PFSK-1 (cell line): ENCODE data around the gene ZNF804B.

ENCODE experiments used
- FOXP2 ChIP-seq: optimal IDR thresholded peaks from 2 replicates; pipeline ENCODE3; 2011; ENCODE audit warnings: borderline replicate concordance, control low read depth, inconsistent platforms; ENCODE audit not compliant: insufficient read depth; ENCODE audit errors: extremely low read length, extremely low read depth
- POLR2AphosphoS5 ChIP-seq: IDR thresholded peaks from 2 replicates; pipeline ENCODE4 v1.6.1; 2012; ENCODE audit warnings: low read depth, mild to moderate bottlenecking, control low read depth, low read length, moderate library complexity
- REST ChIP-seq, 2 experiments: IDR thresholded peaks; 2 replicates each; pipeline versions ENCODE4 v1.6.1 to v1.8.0; 2011 to 2012; ENCODE audit warnings: low read depth in 2 of 2, low read length in 2 of 2, control low read depth in 1 of 2, inconsistent platforms in 1 of 2, mild to moderate bottlenecking in 1 of 2, moderate library complexity in 1 of 2; ENCODE audit not compliant: insufficient read depth in 1 of 2
- SIN3A ChIP-seq: IDR thresholded peaks from 2 replicates; pipeline ENCODE4 v1.6.1; 2012; ENCODE audit warnings: mild to moderate bottlenecking, low read length, moderate library complexity, borderline replicate concordance; ENCODE audit not compliant: insufficient read depth
- TAF1 ChIP-seq: IDR thresholded peaks from 2 replicates; pipeline ENCODE4 v1.6.1; 2012; ENCODE audit warnings: low read length, control low read depth, borderline replicate concordance; ENCODE audit not compliant: insufficient read depth

The ZNF804B gene

GRCh38 chr7:89133357-89133756 is 373.9 kb downstream of the ZNF804B start:
- TF ChIP-seq REST (IDR thresholded peaks at IDR 0.05; ENCODE audit: insufficient read depth in 1 of 2, low read depth in 2 of 2, low read length in 2 of 2) = no peak
- no peak for TF ChIP-seq FOXP2
- no peak for TF ChIP-seq POLR2AphosphoS5
- no peak for TF ChIP-seq SIN3A
- no peak for TF ChIP-seq TAF1

GRCh38 chr7:89133819-89134218 is 374.3 kb downstream of the ZNF804B start:
- no peak for TF ChIP-seq REST (IDR thresholded peaks at IDR 0.05; ENCODE audit: insufficient read depth in 1 of 2, low read depth in 2 of 2, low read length in 2 of 2)
- TF ChIP-seq FOXP2 = no peak
- TF ChIP-seq TAF1 = no peak
- TF ChIP-seq SIN3A = no peak
- no peak for TF ChIP-seq POLR2AphosphoS5

GRCh38 chr7:89145801-89146200 is 386.3 kb downstream of the ZNF804B start:
- TF ChIP-seq SIN3A (no peak), FOXP2 (no peak), TAF1 (no peak), REST (IDR thresholded peaks at IDR 0.05; ENCODE audit: insufficient read depth in 1 of 2, low read depth in 2 of 2, low read length in 2 of 2) (no peak), POLR2AphosphoS5 (no peak)

- TF ChIP-seq REST (IDR thresholded peaks at IDR 0.05; ENCODE audit: insufficient read depth in 1 of 2, low read depth in 2 of 2, low read length in 2 of 2) (no peak), SIN3A (no peak), FOXP2 (no peak), TAF1 (no peak), POLR2AphosphoS5 (no peak)
Measured at GRCh38 chr7:89160107-89160506, 400.6 kb downstream of the ZNF804B start.

GRCh38 chr7:89165421-89165820 is 405.9 kb downstream of the ZNF804B start:
- TF ChIP-seq POLR2AphosphoS5 (no peak), TAF1 (no peak), SIN3A (no peak), REST (IDR thresholded peaks at IDR 0.05; ENCODE audit: insufficient read depth in 1 of 2, low read depth in 2 of 2, low read length in 2 of 2) (no peak), FOXP2 (no peak)
